Measurements from ENCODE around the gene COL18A1.
A peak's percentile ranks its signal among the peaks of the same experiment; 100 is the strongest.

The COL18A1 gene

DNA sequence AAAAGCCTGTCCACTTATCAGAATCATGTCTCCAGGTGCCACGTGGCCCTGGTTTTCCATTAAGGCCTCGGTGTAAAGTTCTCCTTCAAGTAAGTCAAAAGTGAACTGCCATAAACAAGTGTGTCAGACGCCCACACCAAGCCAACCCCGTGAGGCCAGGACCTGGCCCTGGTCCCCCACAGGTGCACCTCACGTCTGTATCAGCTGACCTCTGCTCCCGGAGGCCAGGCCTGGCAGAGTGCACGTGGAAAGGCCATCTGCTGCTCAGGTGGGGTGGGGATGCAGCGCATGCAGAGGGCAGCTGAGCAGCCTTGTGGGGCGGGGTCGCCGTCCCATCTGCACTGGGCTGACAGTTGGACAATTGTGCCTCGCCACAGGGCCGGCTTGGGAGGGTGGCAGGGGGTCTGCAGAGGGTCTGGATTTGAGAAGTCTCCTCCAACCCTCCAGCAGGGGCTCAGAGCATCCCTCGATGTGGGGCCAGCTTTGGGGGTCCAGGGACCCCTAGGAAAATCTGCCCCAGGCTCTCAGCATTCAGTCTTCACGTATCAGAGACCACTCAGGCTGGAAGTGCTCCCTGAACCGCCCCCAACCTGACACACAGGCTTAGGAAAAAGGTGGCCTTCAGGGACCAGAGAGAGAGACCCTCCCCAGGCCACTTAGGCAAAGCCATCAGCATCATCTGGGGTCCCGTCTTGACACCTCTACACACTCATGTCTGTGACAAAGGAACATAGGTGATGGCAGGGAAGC, 134.3 kb downstream of the COL18A1 start:
- no peak for DNase-seq

GRCh38 chr21:45539796-45540600, 135.0 kb downstream of the COL18A1 start:
- no peak for DNase-seq

GRCh38 chr21:45540601-45540970, 135.6 kb downstream of the COL18A1 start:
- no peak for DNase-seq

- DNase-seq = peak; percentile 48
These were observed 136.5 kb downstream of the COL18A1 start for GRCh38 chr21:45541221-45542039.

GRCh38 chr21:45542242-45542666, 137.3 kb downstream of the COL18A1 start, which contains the start of gene SLC19A1:
TSS of gene SLC19A1 (minus strand) at chr21:45542440. CDS start at chr21:45537959, 4,481 bp downstream.
- DNase-seq = no peak

- no peak for DNase-seq
These were observed 137.9 kb downstream of the COL18A1 start for GRCh38 chr21:45542667-45543370.

- DNase-seq = no peak
These were observed 138.4 kb downstream of the COL18A1 start for GRCh38 chr21:45543371-45543709.

GRCh38 chr21:45543710-45544448, 138.9 kb downstream of the COL18A1 start:
- DNase-seq = no peak

GRCh38 chr21:45544449-45545235, 139.7 kb downstream of the COL18A1 start:
- DNase-seq = no peak

- no peak for DNase-seq
These were observed 140.2 kb downstream of the COL18A1 start for GRCh38 chr21:45545236-45545570.

GRCh38 chr21:45545691-45546531, 140.9 kb downstream of the COL18A1 start:
- DNase-seq = no peak

- DNase-seq = no peak
These were observed 141.9 kb downstream of the COL18A1 start for GRCh38 chr21:45546636-45547544.

- DNase-seq = no peak
These were observed 142.6 kb downstream of the COL18A1 start for GRCh38 chr21:45547545-45547900.

GRCh38 chr21:45548711-45549491, 143.9 kb downstream of the COL18A1 start:
- DNase-seq = no peak

- DNase-seq = no peak
These were observed 144.9 kb downstream of the COL18A1 start for GRCh38 chr21:45549626-45550463.

GRCh38 chr21:45550522-45551210, 145.7 kb downstream of the COL18A1 start:
- no peak for DNase-seq

GRCh38 chr21:45551316-45551715, 146.4 kb downstream of the COL18A1 start:
- DNase-seq = no peak

Data from DMS 273 treated with DMSO at 0.1 percent for 48 hours (cell line).